ENCODE data around the gene LGALS3BP.
"Not testable (repeated sequence)": the region's sequence is repeated elsewhere in the genome, so short reads cannot be mapped to it uniquely, and the experiment has no call there.

The LGALS3BP gene

DNA sequence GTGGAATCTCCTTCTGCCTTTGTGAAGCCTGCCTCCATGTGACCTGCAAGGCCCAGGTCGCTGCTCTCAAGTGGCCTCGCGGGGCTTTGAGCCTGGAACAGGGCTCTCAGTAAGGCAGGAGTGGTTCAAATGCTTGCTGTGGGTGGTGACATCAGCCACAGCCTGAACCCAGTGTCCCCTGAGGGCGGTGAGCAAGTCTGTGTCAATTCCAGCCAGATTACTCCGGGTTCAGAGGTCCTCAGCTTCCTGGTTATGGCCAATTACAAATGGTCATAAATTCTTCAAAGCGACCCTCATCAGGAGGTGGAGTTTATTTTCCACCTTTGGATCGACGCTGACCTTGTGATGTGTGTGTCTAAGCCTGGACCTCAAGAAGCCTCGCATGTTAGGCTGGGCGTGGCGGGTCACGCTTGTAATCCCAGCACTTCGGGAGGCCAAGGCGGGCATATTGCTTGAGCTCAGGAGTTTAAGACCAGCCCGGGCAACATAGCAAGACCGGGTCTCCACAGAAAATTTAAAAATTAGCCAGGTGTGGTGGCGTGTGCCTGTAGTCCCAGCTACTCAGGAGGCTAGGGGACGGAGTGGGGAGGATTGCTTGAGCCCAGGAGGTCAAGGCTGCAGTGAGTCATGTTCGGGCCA lies 17.3 kb downstream of the LGALS3BP start:
- DNase-seq (ENCODE audit: low read depth) = no peak

DNA sequence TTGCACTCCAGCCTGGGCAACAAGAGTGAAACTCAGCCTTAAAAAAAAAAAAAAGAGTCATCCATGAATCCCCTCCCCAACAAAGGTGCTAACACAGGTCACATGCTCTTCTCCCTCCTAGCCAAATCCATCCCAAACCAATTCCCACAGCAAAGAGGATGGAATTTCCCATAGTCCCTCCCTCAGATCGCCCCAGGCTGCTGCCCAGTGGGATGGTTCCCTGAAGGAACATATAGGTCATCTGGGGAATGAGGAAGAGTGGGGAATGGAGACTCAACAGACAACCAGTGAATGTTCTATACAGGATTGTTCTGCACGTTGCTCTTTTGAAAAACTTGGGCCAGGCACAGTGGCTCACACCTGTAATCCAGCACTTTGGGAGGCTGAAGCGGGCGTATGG lies 18.2 kb downstream of the LGALS3BP start:
- no peak for DNase-seq (ENCODE audit: low read depth)

- DNase-seq (ENCODE audit: low read depth) = no peak
Observed at GRCh38 chr17:78960928-78961327, 18.8 kb downstream of the LGALS3BP start.

DNA sequence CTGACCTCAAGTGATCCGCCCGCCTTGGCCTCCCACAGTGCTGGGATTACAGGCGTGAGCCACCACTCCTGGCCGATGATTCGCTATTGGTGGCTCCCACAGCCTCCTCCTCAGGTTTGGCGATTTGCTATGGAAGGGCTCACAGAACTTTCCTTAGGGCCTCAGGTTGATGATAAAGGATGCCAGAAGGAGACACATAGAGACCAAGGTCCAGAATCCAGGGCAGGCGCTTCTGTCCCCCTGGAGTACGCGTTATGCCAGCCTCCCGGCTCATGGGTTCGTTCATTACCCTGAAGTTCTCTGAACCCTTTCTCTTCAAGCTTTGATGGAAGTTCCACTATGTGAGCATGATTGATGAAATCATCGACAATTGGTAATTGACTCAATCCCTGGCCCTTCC lies 19.9 kb downstream of the LGALS3BP start:
- DNase-seq (ENCODE audit: low read depth) = no peak

DNA sequence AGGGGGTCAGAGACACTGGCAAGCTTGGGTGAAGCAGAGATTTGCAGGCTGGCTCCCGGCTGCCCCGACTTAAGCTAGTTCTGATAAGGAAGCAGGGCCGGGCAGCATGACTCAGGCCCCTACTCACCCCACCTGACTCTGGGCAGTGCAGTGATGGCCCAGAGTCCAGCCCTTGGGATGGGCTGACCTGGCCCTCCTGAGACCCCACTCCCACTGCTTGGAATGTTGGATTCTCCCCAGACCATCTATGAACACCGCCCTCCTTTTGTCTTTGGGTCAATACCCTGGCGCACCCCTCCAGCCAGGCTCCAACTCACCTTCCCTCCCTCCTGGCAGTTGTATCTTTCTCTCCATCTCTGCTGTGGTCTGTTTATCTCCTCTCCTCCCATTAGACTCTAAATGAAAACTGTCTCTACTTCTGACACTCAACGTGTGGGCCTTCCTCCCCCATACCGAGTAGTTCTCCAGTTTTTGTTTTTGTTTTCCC lies 21.0 kb downstream of the LGALS3BP start:
- no peak for DNase-seq (ENCODE audit: low read depth)

GRCh38 chr17:78957128-78957527 lies 22.6 kb downstream of the LGALS3BP start:
- DNase-seq (ENCODE audit: low read depth) = no peak

DNA sequence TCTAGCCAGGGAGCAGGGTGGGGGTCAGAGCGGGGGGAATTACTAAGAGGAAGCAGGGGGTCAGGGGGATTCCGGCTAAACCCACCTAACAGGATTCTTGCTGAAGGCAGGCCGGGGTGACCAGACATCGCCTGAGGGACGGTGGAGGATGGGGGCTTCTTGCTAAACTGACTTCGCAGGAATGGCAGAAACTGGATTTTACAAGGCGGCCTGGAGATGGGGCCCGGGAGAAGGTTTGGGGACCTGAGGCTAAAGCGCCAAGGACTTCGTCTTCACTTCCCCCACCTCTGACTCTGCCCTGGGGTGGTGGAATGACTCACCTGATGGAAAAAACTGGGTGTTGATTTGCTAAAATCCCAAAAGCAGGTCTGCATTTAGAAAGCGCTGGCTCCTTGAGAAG lies 23.5 kb downstream of the LGALS3BP start:
- DNase-seq (ENCODE audit: low read depth) = no peak

GRCh38 chr17:78954684-78955083 lies 25.0 kb downstream of the LGALS3BP start:
- no peak for DNase-seq (ENCODE audit: low read depth)

- no peak for DNase-seq (ENCODE audit: low read depth)
Observed at GRCh38 chr17:78953356-78954350, 26.1 kb downstream of the LGALS3BP start.

DNA sequence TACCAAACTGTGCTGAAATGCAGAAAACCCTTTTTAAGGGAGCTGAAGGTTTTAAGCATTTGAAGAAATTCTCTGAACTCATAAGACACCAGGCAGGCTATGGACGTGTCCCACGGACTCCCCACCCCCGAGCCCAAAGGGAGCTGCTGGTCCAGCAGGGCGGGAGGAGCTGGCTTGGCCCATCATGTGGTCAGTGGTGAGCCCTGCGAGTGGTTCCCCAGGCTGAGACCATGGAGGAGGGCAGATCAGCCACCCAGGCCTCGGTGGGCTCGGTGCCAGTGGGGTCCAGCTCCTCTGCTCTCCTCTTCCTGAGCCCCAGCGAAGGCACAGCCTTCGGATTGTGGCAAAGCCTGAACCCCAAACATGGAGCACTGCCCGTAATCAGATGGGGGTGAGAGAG lies 27.0 kb downstream of the LGALS3BP start:
- no peak for DNase-seq (ENCODE audit: low read depth)

- DNase-seq (ENCODE audit: low read depth) = no peak
Observed at GRCh38 chr17:78951967-78952551, 27.7 kb downstream of the LGALS3BP start.

GRCh38 chr17:78950870-78951269 lies 28.9 kb downstream of the LGALS3BP start:
- no peak for DNase-seq (ENCODE audit: low read depth)

DNA sequence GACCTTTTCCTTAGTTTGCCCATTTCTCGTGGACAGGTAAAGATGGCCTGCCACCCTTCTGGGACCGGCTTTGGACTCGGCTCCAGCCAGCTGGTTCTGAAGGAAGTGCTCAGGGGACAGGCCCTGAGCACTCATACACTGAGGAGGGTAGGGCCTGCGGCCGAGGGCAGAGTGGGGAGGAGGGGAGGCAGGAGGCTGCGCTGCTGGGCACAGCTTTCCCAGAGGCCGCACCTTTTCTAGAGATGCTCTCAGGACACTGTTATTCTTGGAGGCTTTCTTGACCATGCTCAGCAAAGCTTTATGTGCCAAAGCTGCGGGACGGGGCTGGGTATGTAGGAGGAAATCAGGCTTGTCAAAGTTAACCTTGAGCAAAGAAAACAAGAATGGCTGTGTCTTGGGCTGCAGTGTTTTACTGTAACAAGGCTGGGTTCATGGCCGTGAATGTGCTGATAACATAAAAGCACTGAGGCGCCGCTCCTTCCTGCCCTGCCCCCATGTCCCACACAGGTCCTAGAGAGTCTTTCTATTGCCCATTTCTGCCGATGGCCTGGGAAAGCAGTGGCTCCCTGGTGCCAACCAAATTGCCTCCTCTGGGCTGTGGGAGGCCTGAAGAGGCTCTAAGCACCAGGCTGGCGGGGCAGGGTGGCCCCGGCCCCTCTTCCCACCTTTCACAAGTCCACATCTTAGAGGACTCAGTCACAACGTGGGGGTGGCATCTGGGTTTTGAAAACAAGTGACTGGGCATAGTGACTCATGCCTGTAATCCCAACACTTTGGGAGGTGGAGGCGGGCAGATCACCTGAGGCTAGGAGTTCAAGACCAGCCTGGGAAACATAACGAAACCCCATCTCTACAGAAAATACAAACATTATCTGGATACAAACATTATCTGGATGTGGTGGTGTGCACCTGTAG lies 32.2 kb downstream of the LGALS3BP start:
- no peak for DNase-seq (ENCODE audit: low read depth)

DNA sequence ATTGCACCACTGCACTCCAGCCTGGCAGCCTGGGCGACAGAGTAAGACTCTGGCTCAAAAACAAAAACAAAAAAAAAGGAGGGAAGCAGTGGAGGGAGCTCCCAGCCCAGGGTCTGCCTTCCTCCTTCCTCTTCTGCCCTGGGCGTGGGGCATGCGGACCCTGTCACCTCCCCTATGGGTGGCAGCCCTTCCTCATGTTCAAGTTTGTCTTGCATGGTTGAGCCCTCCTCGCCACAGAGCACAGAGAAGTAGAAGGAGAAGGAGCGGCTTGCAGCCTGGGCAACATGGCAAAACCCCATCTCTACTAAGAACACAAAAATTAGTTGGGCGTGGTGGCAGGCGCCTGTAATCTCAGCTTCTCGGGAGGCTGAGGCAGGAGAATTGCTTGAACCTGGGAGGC lies 33.1 kb downstream of the LGALS3BP start:
- no peak for DNase-seq (ENCODE audit: low read depth)

GRCh38 chr17:78946131-78946530 lies 33.6 kb downstream of the LGALS3BP start:
- DNase-seq (ENCODE audit: low read depth) = no peak

- DNase-seq (ENCODE audit: low read depth) = not testable (repeated sequence)
Observed at GRCh38 chr17:78945455-78945854, 34.3 kb downstream of the LGALS3BP start.

DNA sequence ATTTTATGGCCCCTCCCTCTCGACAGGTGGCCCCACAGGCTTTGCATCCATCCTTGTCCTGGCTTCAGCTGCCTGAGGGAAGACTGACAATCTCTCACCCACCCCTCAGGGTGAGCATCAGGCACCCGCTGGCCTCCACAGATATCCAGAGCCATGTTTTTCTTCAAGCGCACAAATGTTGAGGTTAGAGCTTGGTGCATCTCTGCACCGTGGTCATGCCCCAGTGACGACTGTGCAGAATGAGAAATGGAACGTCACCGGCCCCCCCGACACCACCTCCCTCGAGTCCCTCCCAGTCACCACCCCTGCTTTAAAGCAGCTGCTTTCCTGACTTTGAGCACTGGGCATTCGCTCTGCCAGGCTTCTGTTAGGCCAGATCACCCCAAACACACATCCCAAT lies 34.8 kb downstream of the LGALS3BP start:
- no peak for DNase-seq (ENCODE audit: low read depth)

DNA sequence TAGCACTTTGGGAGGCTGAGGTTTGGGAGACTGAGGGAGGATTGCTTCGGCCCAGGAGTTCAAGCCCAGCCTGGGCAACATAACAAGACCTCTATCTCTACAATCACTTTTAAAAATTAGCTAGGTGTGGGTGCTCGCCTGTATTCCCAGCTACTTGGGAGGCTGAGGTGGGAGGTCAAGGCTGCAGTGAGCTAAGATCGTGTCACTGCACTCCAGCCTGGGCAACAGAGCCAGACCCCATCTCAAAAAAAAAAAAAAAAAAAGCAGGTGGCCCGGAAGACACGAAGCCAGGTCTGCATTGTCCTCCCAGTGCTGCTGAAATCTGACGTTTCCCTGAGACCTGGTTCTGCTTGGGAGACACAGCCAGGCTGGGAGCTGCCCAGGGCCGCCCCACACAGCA lies 35.7 kb downstream of the LGALS3BP start:
- DNase-seq (ENCODE audit: low read depth) = no peak

- no peak for DNase-seq (ENCODE audit: low read depth)
Observed at GRCh38 chr17:78940708-78941107, 39.0 kb downstream of the LGALS3BP start.

GRCh38 chr17:78940258-78940657 lies 39.5 kb downstream of the LGALS3BP start:
- no peak for DNase-seq (ENCODE audit: low read depth)

DNA sequence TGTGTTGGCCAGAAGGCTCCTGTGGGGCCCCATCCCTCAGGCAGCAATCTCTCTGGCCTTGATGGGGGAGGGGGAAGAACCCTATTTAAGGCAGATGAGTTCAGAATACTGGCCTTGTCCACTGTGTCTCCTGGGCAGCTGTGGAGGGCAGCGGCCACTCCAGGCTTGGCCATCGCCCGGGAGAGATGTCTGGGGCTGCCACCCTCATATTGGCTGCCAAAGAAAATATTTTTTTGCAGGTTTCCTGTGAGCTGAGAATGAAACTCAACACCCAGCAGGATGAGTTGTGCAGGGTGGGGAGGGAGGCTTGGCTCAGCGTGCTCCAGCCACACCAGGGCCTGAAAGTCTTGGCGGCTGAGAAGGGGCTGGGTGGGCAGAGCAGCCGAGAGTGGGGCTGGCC lies 40.1 kb downstream of the LGALS3BP start:
- no peak for DNase-seq (ENCODE audit: low read depth)

GRCh38 chr17:78937561-78937960 lies 42.2 kb downstream of the LGALS3BP start:
- DNase-seq (ENCODE audit: low read depth) = no peak
